ENCODE results near the gene BANP.

BANP gene

GRCh38 chr16:88004391-88004790 lies 53.2 kb downstream of the BANP start:
- TF ChIP-seq FOXK2 (IDR thresholded peaks at IDR 0.05) (no peak), HDGF (IDR thresholded peaks at IDR 0.05; ENCODE audit: borderline replicate concordance) (no peak), SUZ12 (IDR thresholded peaks at IDR 0.05) (no peak), NFRKB (IDR thresholded peaks at IDR 0.05) (no peak), ELF4 (IDR thresholded peaks at IDR 0.05) (no peak), SP1 (IDR thresholded peaks at IDR 0.05) (no peak), BHLHE40 (IDR thresholded peaks at IDR 0.05; ENCODE audit: borderline replicate concordance) (no peak), ARNT (IDR thresholded peaks at IDR 0.05) (no peak), FOXA1 (IDR thresholded peaks at IDR 0.05) (no peak), TARDBP (IDR thresholded peaks at IDR 0.05) (no peak)
- DNase-seq (ENCODE audit: extremely low spot score), result no peak
- ChIA-PET CTCF (no interaction called here), POLR2A (no interaction called here)

- DNase-seq (ENCODE audit: extremely low spot score), result no peak
- ChIA-PET POLR2A (no interaction called here), CTCF (no interaction called here)
- TF ChIP-seq ZNF384 (IDR thresholded peaks at IDR 0.05), result no peak
- no peak for TF ChIP-seq HDGF (IDR thresholded peaks at IDR 0.05; ENCODE audit: borderline replicate concordance)
- TF ChIP-seq LEF1 (IDR thresholded peaks at IDR 0.05; ENCODE audit: borderline replicate concordance), result no peak
- no peak for TF ChIP-seq BHLHE40 (IDR thresholded peaks at IDR 0.05; ENCODE audit: borderline replicate concordance)
Observed at GRCh38 chr16:88005181-88005581, 53.9 kb downstream of the BANP start.

- DNase-seq (ENCODE audit: extremely low spot score), result no peak
- ChIA-PET CTCF (no interaction called here), POLR2A (no interaction called here)
- TF ChIP-seq PKNOX1 (IDR thresholded peaks at IDR 0.05), result no peak
- no peak for TF ChIP-seq FOXA1 (IDR thresholded peaks at IDR 0.05)
- TF ChIP-seq SP1 (IDR thresholded peaks at IDR 0.05), result no peak
- no peak for TF ChIP-seq ARNT (IDR thresholded peaks at IDR 0.05)
Observed at GRCh38 chr16:88005968-88006367, 54.7 kb downstream of the BANP start.

- CTCF ChIA-PET, result no interaction called here
- DNase-seq (ENCODE audit: extremely low spot score), result no peak
- POLR2A ChIA-PET, result no interaction called here
- TF ChIP-seq L3MBTL2 (conservative IDR thresholded peaks at IDR 0.05) (no peak), PKNOX1 (IDR thresholded peaks at IDR 0.05) (no peak), CTBP1 (IDR thresholded peaks at IDR 0.05; ENCODE audit: borderline replicate concordance) (no peak), BHLHE40 (IDR thresholded peaks at IDR 0.05; ENCODE audit: borderline replicate concordance) (no peak), FOXK2 (IDR thresholded peaks at IDR 0.05) (no peak), NFRKB (IDR thresholded peaks at IDR 0.05) (no peak), LEF1 (IDR thresholded peaks at IDR 0.05; ENCODE audit: borderline replicate concordance) (no peak)
Observed at GRCh38 chr16:88007321-88007731, 56.1 kb downstream of the BANP start.

GRCh38 chr16:88008840-88009239 lies 57.6 kb downstream of the BANP start:
- ChIA-PET CTCF (no interaction called here), POLR2A (no interaction called here)
- DNase-seq (ENCODE audit: extremely low spot score), result no peak

GRCh38 chr16:88009563-88010342 lies 58.5 kb downstream of the BANP start:
- TF ChIP-seq ARNT (IDR thresholded peaks at IDR 0.05) (no peak), L3MBTL2 (conservative IDR thresholded peaks at IDR 0.05) (no peak), FOXM1 (IDR thresholded peaks at IDR 0.05; ENCODE audit: borderline replicate concordance) (no peak), NFRKB (IDR thresholded peaks at IDR 0.05) (no peak), TARDBP (IDR thresholded peaks at IDR 0.05) (no peak), SP1 (IDR thresholded peaks at IDR 0.05) (no peak), FOXA1 (IDR thresholded peaks at IDR 0.05) (no peak), LEF1 (IDR thresholded peaks at IDR 0.05; ENCODE audit: borderline replicate concordance) (no peak), CTBP1 (IDR thresholded peaks at IDR 0.05; ENCODE audit: borderline replicate concordance) (no peak), BHLHE40 (IDR thresholded peaks at IDR 0.05; ENCODE audit: borderline replicate concordance) (no peak), SUZ12 (IDR thresholded peaks at IDR 0.05) (no peak), HDGF (IDR thresholded peaks at IDR 0.05; ENCODE audit: borderline replicate concordance) (no peak), PKNOX1 (IDR thresholded peaks at IDR 0.05) (no peak), FOXK2 (IDR thresholded peaks at IDR 0.05) (no peak), ZNF384 (IDR thresholded peaks at IDR 0.05) (no peak), ELF4 (IDR thresholded peaks at IDR 0.05) (no peak)
- DNase-seq (ENCODE audit: extremely low spot score), result no peak
- ChIA-PET POLR2A (no interaction called here), CTCF (no interaction called here)

More at GRCh38 chr16:88008840-88009239, 57.6 kb downstream of the BANP start:
- TF ChIP-seq SP1 (IDR thresholded peaks at IDR 0.05) (no peak), FOXM1 (IDR thresholded peaks at IDR 0.05; ENCODE audit: borderline replicate concordance) (no peak), HDGF (IDR thresholded peaks at IDR 0.05; ENCODE audit: borderline replicate concordance) (no peak), L3MBTL2 (conservative IDR thresholded peaks at IDR 0.05) (no peak), ZNF384 (IDR thresholded peaks at IDR 0.05) (no peak)

GRCh38 chr16:88010343-88010967 lies 59.2 kb downstream of the BANP start:
- DNase-seq (ENCODE audit: extremely low spot score), result no peak
- POLR2A ChIA-PET, result no interaction called here
- CTCF ChIA-PET, result no interaction called here
- TF ChIP-seq TARDBP (IDR thresholded peaks at IDR 0.05) (no peak), L3MBTL2 (conservative IDR thresholded peaks at IDR 0.05) (no peak), SP1 (IDR thresholded peaks at IDR 0.05) (no peak), PKNOX1 (IDR thresholded peaks at IDR 0.05) (no peak), FOXM1 (IDR thresholded peaks at IDR 0.05; ENCODE audit: borderline replicate concordance) (no peak), FOXA1 (IDR thresholded peaks at IDR 0.05) (no peak), ZNF384 (IDR thresholded peaks at IDR 0.05) (no peak), CTBP1 (IDR thresholded peaks at IDR 0.05; ENCODE audit: borderline replicate concordance) (no peak), HDGF (IDR thresholded peaks at IDR 0.05; ENCODE audit: borderline replicate concordance) (no peak), NFRKB (IDR thresholded peaks at IDR 0.05) (no peak), ARNT (IDR thresholded peaks at IDR 0.05) (no peak), FOXK2 (IDR thresholded peaks at IDR 0.05) (no peak), SUZ12 (IDR thresholded peaks at IDR 0.05) (no peak), BHLHE40 (IDR thresholded peaks at IDR 0.05; ENCODE audit: borderline replicate concordance) (no peak), LEF1 (IDR thresholded peaks at IDR 0.05; ENCODE audit: borderline replicate concordance) (no peak), ELF4 (IDR thresholded peaks at IDR 0.05) (no peak)

Data from HEK293T (cell line).